Esophagus squamous epithelium (tissue), 4 donors: Measurements from ENCODE around the gene NPPB.

Experiments used
- CTCF ChIP-seq, 6 experiments: fragments of 450-650 bp in 4 of 6; fragments of 200-600 bp in 2 of 6; sonication (generic) in 2 of 6; IDR thresholded peaks; one replicate each; pipeline ENCODE4 v1.5.1; 2016 to 2019; ENCODE audit warnings: antibody characterized with exemption in 6 of 6, mild to moderate bottlenecking in 4 of 6, moderate library complexity in 4 of 6
- POLR2A ChIP-seq, 4 donors: fragments of 450-650 bp; IDR thresholded peaks; one replicate each; pipeline ENCODE4 v1.6.1; 2017; ENCODE audit warnings: antibody characterized with exemption in 4 of 4, mild to moderate bottlenecking in 4 of 4, moderate library complexity in 3 of 4

DNA sequence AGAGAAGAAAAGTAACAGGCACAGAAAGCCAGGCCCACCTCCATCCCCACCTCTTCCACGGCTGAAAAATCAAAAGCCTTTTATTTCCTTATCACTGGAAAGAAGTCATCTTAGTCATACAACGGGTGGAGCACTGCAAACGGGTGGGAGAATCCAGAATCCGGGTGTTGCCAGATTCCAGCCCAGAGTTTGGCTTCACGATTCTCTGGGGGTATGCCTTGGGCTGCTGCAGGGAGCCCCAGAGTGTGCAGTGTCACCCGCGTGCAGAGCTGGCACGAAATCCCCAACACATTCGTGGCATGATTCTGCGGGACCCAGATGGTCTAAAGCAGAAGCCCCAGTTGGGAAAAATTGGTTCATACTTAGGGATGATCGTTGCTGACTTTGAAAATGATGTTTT, 8.6 kb downstream of the NPPB start:
- TF ChIP-seq CTCF (IDR thresholded peaks at IDR 0.05) (no peak), POLR2A (IDR thresholded peaks at IDR 0.05) (no peak)
